WERI-Rb-1 (cell line): Measurements from ENCODE around the gene IFNA16.
"Not testable (repeated sequence)": the region's sequence is repeated elsewhere in the genome, so short reads cannot be mapped to it uniquely, and the experiment has no call there.

ENCODE experiments used
- DNase-seq: peaks from one replicate; pipeline ENCODE4 v3.0.0-alpha.2; 2020
- H3K27ac ChIP-seq: fragments of 250-450 bp; sonication (Bioruptor Pico); 2 replicates; pipeline ENCODE4 v1.5.1; 2020; ENCODE audit warnings: mild to moderate bottlenecking, moderate library complexity
- H3K27me3 ChIP-seq: fragments of 250-450 bp; sonication (Bioruptor Pico); 2 replicates; pipeline ENCODE4 v1.5.1; 2021; ENCODE audit warnings: mild to moderate bottlenecking, low read depth, moderate library complexity; ENCODE audit not compliant: insufficient read depth, severe bottlenecking
- H3K36me3 ChIP-seq: fragments of 250-450 bp; sonication (Bioruptor Pico); 2 replicates; pipeline ENCODE4 v1.5.1; 2020; ENCODE audit warnings: mild to moderate bottlenecking, moderate library complexity
- H3K4me3 ChIP-seq: 2 replicates; pipeline ENCODE4 v1.5.1; 2011; ENCODE audit warnings: low read depth, mild to moderate bottlenecking, control low read depth, low read length
- H3K9me3 ChIP-seq: fragments of 250-450 bp; sonication (Bioruptor Pico); 2 replicates; pipeline ENCODE4 v1.5.1; 2021; ENCODE audit warnings: mild to moderate bottlenecking, moderate library complexity; ENCODE audit not compliant: severe bottlenecking
- TF ChIP-seq, protein P1 (sequence below): IDR thresholded peaks from 2 replicates; pipeline ENCODE4 v1.5.1; 2011; ENCODE audit warnings: low read depth, mild to moderate bottlenecking, control low read depth, inconsistent platforms, low read length

IFNA16 gene

DNA sequence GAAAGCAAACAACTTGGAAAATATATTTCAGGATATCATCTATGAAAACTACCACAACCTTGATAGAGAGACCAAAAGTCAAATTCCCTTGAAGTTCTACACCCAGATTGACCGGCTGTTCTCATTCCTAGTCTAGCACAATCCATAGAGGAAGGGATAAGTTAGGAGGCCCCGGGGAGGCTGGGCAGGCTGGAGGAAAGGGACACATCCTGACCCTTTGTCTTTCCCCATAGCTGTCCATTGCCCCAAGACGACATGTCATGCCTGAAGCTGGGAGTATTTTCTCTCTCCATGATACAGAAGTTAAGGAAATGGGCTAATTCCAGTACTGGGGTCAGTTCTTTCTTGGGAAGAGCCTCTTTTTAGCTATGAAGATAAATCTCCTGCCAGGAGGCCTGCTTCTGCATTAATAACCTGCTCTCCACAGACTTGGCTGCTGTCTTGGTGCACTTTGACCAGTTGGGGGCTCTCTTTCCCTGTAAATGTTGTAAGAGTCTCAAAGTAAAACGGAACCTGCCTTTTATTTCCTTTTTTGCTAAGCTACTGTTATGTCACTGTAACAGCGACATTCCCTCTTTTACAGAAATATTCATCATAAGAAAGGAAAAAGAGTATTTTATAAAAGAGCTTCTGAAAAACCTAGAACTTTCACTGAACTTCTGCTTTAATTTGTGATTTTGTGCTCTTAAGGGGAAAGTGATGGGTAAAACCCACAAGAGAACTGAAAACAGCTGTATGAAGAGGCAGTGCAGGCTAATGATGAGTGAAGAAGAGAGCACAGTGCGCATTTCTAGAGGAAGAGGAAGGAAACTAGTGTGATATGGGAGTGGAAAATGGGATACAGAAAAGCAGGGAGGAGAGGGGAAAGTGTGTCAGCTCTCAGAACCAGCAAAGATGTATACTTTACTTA is 22.0 kb downstream of the IFNA16 start:
- H3K4me3 ChIP-seq, H3K27ac ChIP-seq, H3K27me3 ChIP-seq, H3K9me3 ChIP-seq, H3K36me3 ChIP-seq: not testable (repeated sequence)
- DNase-seq: peak; percentile 32
- TF ChIP-seq, protein P1, sequence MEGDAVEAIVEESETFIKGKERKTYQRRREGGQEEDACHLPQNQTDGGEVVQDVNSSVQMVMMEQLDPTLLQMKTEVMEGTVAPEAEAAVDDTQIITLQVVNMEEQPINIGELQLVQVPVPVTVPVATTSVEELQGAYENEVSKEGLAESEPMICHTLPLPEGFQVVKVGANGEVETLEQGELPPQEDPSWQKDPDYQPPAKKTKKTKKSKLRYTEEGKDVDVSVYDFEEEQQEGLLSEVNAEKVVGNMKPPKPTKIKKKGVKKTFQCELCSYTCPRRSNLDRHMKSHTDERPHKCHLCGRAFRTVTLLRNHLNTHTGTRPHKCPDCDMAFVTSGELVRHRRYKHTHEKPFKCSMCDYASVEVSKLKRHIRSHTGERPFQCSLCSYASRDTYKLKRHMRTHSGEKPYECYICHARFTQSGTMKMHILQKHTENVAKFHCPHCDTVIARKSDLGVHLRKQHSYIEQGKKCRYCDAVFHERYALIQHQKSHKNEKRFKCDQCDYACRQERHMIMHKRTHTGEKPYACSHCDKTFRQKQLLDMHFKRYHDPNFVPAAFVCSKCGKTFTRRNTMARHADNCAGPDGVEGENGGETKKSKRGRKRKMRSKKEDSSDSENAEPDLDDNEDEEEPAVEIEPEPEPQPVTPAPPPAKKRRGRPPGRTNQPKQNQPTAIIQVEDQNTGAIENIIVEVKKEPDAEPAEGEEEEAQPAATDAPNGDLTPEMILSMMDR: peak; percentile 43; the same call in 1 of the 2 replicates

DNA sequence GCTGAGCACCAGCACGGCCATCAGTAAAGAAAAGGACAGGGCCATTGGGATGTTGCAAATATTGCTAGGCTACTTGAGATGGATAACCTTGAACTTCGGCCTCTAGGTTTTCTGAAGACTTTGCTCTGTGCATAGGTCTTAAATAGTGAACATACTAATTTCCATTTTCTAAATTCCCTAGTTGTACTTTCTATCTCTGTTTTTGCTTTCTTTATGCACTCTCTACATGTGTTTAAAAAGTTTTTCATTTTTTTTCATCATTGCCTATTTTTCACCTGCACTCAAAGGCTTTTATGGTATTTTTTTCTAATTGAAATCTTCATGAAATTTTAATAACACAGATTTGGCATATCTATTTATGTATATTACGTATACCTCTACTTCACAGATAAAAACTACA is 29.6 kb downstream of the IFNA16 start, which contains the start of gene IFNA4:
IFNA4 (minus strand) TSS at position 101 of the 400 bp plus-strand sequence; CDS start at position 45, 56 bp downstream.
- not testable (repeated sequence) for H3K36me3 ChIP-seq, H3K4me3 ChIP-seq, H3K9me3 ChIP-seq, H3K27me3 ChIP-seq, DNase-seq, H3K27ac ChIP-seq

DNA sequence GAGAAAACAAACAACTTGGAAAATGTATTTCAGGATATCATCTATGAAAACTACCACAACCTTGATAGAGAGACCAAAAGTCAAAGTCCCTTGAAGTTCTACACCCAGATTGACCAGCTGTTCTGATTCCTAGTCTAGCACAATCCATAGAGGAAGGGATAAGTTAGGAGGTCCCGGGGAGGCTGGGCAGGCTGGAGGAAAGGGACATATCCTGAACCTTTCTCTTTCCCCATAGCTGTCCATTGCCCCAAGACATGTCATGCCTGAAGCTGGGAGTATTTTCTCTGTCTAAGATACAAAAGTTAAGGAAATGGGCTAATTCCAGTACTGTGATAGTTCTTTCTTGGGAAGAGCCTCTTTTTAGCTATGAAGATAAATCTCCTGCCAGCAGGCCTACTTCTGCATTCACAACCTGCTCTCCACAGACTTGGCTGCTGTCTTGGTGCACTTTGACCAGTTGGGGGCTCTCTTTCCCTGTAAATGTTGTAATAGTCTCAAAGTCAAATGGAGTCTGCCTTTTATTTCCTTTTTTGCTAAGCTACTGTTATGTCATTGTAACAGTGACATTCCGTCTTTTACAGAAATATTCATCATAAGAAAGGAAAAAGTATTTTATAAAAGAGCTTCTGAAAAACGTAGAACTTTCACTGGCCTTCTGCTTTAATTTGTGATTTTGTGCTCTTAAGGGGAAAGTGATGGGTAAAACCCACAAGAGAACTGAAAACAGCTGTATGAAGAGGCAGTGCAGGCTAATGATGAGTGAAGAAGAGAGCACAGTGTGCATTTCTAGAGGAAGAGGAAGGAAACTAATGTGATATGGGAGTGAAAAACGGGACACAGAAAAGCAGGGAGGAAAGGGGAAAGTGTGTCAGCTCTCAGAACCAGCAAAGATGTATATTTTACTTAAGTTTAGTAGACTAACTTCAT is 34.0 kb downstream of the IFNA16 start:
- not testable (repeated sequence) for DNase-seq, H3K27ac ChIP-seq, H3K27me3 ChIP-seq, H3K9me3 ChIP-seq, H3K36me3 ChIP-seq, H3K4me3 ChIP-seq
- TF ChIP-seq, protein P1: peak; percentile 49

DNA sequence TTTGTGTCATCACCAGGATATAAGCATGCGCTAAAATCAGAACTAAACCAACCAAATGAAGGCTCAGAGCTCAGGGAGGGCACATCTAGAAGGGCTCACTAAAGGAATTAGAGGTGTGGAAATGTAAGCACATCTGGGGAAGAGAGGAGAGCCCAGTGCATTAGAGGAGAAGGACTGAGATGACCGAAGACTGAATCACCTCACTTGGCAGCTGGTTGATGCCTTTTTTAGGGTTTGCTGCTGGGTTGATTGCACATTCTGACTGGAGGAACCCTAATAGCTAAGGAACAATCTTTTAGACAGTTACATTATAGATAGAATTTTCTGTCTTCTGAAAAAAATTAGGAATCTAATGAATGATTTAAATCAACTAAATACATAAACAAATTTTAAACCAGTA is 42.4 kb downstream of the IFNA16 start:
- H3K27ac ChIP-seq: no peak overlapping the region
- DNase-seq: no peak
- TF ChIP-seq, protein P1: no peak

DNA sequence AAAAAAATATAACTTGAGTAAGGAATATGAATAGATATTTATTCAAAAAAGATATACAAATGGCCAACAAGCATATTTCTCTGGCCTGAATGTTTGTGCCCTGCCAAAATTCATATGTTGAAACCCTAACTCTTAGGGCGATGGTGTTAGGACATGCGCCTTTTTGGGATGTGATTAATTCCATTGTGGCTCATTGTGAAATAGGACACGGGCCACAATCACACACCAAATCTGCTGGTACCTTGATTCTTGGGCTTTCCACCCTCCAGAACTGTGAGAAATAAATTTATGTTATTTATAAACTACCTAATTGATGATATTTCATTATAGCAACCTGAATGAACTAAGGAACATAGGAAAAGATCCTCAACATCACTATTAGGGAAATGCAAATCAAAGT is 45.0 kb downstream of the IFNA16 start:
- no peak overlapping the region for H3K4me3 ChIP-seq
- no peak for DNase-seq
- no peak overlapping the region for H3K27ac ChIP-seq
- peaks cover 8% of the 10 kb centered on the region for H3K27me3 ChIP-seq
- no peaks in the 10 kb centered on the region for H3K9me3 ChIP-seq
- TF ChIP-seq, protein P1: no peak
- H3K36me3 ChIP-seq: no peaks in the 10 kb centered on the region

More for the DNA sequence above, 42.4 kb downstream of the IFNA16 start:
- H3K27me3 ChIP-seq: peaks cover 10% of the 10 kb centered on the region
- no peak overlapping the region for H3K4me3 ChIP-seq
- H3K9me3 ChIP-seq: no peaks in the 10 kb centered on the region
- no peaks in the 10 kb centered on the region for H3K36me3 ChIP-seq

DNA sequence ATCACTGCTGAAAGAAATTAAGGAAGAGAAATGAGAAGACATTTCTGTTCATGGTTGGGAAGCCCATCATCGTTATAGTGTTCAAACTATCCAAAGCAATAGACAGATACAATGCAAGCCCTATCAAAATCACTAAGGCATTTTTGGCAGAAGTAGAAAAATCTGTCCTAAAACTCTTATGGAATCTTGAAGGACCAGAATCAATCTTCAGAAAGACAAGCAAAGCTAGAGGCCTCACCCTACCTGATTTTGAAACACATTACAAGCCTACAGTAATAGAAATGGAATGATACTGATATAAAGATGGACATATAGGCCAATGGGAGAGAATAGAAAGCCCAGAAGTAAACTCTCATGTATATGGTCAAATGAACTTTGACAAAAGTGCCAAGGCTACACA is 45.8 kb downstream of the IFNA16 start:
- H3K27me3 ChIP-seq: peaks cover 6% of the 10 kb centered on the region
- no peak overlapping the region for H3K4me3 ChIP-seq
- DNase-seq: no peak
- no peak overlapping the region for H3K27ac ChIP-seq
- no peaks in the 10 kb centered on the region for H3K36me3 ChIP-seq
- no peaks in the 10 kb centered on the region for H3K9me3 ChIP-seq
- TF ChIP-seq, protein P1: no peak

DNA sequence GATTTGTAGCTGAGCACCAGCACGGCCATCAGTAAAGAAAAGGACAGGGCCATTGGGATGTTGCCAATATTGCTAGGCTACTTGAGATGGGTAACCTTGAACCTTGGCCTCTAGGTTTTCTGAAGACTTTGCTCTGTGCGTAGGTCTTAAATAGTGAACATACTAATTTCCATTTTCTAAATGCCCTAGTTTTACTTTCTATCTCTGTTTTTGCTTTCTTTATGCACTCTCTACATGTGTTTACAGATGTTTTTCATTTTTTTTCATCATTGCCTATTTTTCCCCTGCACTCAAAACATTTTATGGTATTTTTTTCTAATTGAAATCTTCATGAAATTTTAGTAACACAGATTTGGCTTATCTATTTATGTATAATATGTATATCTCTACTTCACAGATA is 50.6 kb downstream of the IFNA16 start, which contains the start of gene IFNA21:
IFNA21 (minus strand) TSS at position 101 of the 400 bp plus-strand sequence; CDS start at position 53, 48 bp downstream.
- DNase-seq, H3K9me3 ChIP-seq, H3K27me3 ChIP-seq, H3K36me3 ChIP-seq, H3K27ac ChIP-seq, H3K4me3 ChIP-seq: not testable (repeated sequence)
